Effector memory CD8-positive, alpha-beta T cell (primary cell): ENCODE measurements around the gene RFC4.

Experiments
- ATAC-seq: fragments of 150-1000 bp; cut with Tn5 transposase; replicated peaks from 2 replicates; pipeline ENCODE4 v1.10.0; 2021; ENCODE audit warnings: mild to moderate bottlenecking, moderate library complexity
- DNase-seq, 3 experiments: peaks; one replicate each; pipeline ENCODE4 v3.0.0; 2021
- H3K27ac Mint-ChIP-seq, 2 donors: one replicate each; pipeline ENCODE4 v1.8.0; 2022; ENCODE audit warnings: mild to moderate bottlenecking in 2 of 2, mixed read lengths in 2 of 2, moderate library complexity in 2 of 2
- H3K27me3 Mint-ChIP-seq, 2 donors: one replicate each; pipeline ENCODE4 v1.8.0; 2022; ENCODE audit warnings: mixed read lengths in 2 of 2
- H3K36me3 Mint-ChIP-seq: one replicate; pipeline ENCODE4 v1.8.0; 2022; ENCODE audit warnings: mild to moderate bottlenecking, moderate library complexity, mixed read lengths; ENCODE audit not compliant: insufficient read depth
- H3K4me1 Mint-ChIP-seq, 2 donors: one replicate each; pipeline ENCODE4 v1.8.0; 2022; ENCODE audit warnings: low read depth in 2 of 2, mixed read lengths in 2 of 2
- H3K4me3 Mint-ChIP-seq, 2 donors: one replicate each; pipeline ENCODE4 v1.8.0; 2022; ENCODE audit warnings: mild to moderate bottlenecking in 2 of 2, mixed read lengths in 2 of 2, moderate library complexity in 2 of 2
- H3K9me3 Mint-ChIP-seq, 2 donors: one replicate each; pipeline ENCODE4 v1.8.0; 2022; ENCODE audit warnings: mixed read lengths in 2 of 2

Gene RFC4

DNA sequence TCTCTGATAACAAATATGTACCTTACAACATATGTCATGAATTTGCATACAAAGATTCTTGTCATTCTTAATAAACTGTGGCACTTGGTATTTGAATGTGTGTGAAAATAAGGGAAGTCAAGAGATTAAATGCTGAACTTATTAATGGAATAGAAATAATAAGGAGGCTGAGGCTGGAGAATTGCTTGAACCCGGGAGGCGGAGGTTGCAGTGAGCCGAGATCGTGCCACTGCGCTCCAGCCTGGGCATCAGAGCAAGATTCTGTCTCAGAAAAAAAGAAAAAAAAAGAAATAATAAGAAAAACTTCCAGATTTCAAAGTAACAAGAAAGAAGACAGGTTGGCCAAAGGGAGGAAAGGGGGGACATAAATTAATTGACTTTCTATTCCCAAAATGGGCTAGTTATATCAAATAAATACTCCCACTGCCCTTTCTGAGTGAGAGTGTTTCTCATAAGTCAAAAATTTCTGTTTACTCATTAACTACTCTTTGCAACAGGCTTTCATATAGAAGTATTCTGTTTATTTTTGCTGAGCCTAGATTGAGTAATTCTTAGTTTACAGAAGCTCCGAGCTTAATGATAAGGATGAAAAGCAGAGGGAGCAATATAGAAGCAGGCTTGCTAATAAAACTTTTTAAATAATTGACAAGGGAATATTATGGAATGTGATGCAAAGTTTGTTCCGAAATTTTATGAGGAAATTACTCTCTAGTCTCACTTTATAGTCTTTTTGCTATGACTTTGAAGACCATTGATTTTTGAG is 63.5 kb downstream of the RFC4 start:
- Mint-ChIP-seq H3K36me3 (peaks cover 3% of the 10 kb centered on the region), H3K4me3 (no peak overlapping the region), H3K9me3 (no peaks in the 10 kb centered on the region), H3K4me1 (no peaks in the 10 kb centered on the region), H3K27ac (no peak overlapping the region), H3K27me3 (no peaks in the 10 kb centered on the region)
- ATAC-seq = no peak
- DNase-seq = no peak
